Heart right ventricle (tissue), 16 donors: Measurements from ENCODE around the gene ELL. TPM values are rescaled to one million over a fixed set of nuclear protein-coding genes. Genes with fewer than 3 reads are reported as not detected.

Experiments used
- ATAC-seq, 8 donors: fragments of 200-7000 bp; cut with Tn5 transposase; one replicate each; pipeline ENCODE4 v1.9.1; 2020; ENCODE audit warnings: mild to moderate bottlenecking in 8 of 8, moderate library complexity in 8 of 8, moderate number of reproducible peaks in 1 of 8
- DNase-seq, 2 donors: peaks; one replicate each; pipeline ENCODE4 v3.0.0-alpha.2; 2020
- H3K27ac ChIP-seq, 10 donors: fragments of 200-600 bp; sonication (generic) in 2 of 10; one replicate each; pipeline versions ENCODE4 v1.5.0 to v1.8.0; 2020 to 2022; ENCODE audit warnings: mild to moderate bottlenecking in 3 of 10
- H3K27me3 ChIP-seq, 7 donors: fragments of 200-600 bp; one replicate each; pipeline ENCODE4 v1.8.0; 2021 to 2022; ENCODE audit warnings: mild to moderate bottlenecking in 2 of 7
- H3K36me3 ChIP-seq, 9 donors: fragments of 200-600 bp; sonication (generic) in 1 of 9; one replicate each; pipeline versions ENCODE4 v1.5.0 to v1.8.0; 2020 to 2022; ENCODE audit warnings: mild to moderate bottlenecking in 2 of 9
- H3K4me1 ChIP-seq, 9 donors: fragments of 200-600 bp; sonication (generic) in 1 of 9; one replicate each; pipeline versions ENCODE4 v1.5.0 to v1.8.0; 2020 to 2022; ENCODE audit warnings: mild to moderate bottlenecking in 4 of 9
- H3K4me3 ChIP-seq, 10 donors: fragments of 200-600 bp; sonication (generic) in 2 of 10; one replicate each; pipeline versions ENCODE4 v1.5.0 to v1.8.0; 2020 to 2022; ENCODE audit warnings: mild to moderate bottlenecking in 7 of 10, moderate library complexity in 2 of 10
- H3K9me3 ChIP-seq, 11 donors: fragments of 200-600 bp in 10 of 11; sonication (generic) in 2 of 11; one replicate each; pipeline versions ENCODE4 v1.5.0 to v1.8.0; 2013 to 2022; ENCODE audit warnings: mild to moderate bottlenecking in 2 of 11, control low read depth in 1 of 11, moderate library complexity in 1 of 11
- CTCF ChIP-seq, 9 donors: fragments of 200-600 bp; sonication (generic) in 2 of 9; IDR thresholded peaks; one replicate each; pipeline versions ENCODE4 v1.5.0 to v1.8.0; 2021 to 2022; ENCODE audit warnings: antibody characterized with exemption in 9 of 9, mild to moderate bottlenecking in 5 of 9, moderate library complexity in 1 of 9
- WGBS, 2 donors: extraction: QIAGEN DNeasy Blood & Tissue Kit; methylation state at CpG; one replicate each; pipeline ENCODE4 v1.1.7; 2013; ENCODE audit warnings: inconsistent platforms in 1 of 2; 5-methylcytosine and 5-hydroxymethylcytosine counted together
- intact Hi-C, 10 donors: fragments of 100-400 bp; cut with DNase I; formaldehyde crosslinking; loops; one replicate each; pipeline versions ENCODE4 v1.11.1 to v1.14.2; 2022
- polyA plus RNA-seq, 2 donors: library from polyadenylated mRNA; stranded (reverse); fragments of 200-250 nt; gene quantifications; one replicate each; pipeline ENCODE4 v1.2.3, GENCODE V29; 2013
- total RNA-seq, 10 donors: library from RNA; stranded (reverse); fragmentation: NEBNext Ultra II Directional in 3 of 10; extraction: Animal tissue kit (Norgen Biotek cat#: 25700) in 3 of 10; gene quantifications; one replicate each; pipeline versions ENCODE4 v1.2.1 to v1.2.4, GENCODE V29; 2021 to 2023
- donor health status: Arrhythmogenic right ventricular cardiomyopathy.
- donor health status: ischemic (EF 13 %, LVEDD 7.1; RV severe dilation, severe dysfunction).
- donor health status: healthy with polysubstance abuse.
- donor health status: DM: no; HTN: yes; CAD: no.
- donor health status: DM: no; HTN: no; CAD: no.
- donor health status: ischemic (EF 25% LVEDD 6.9; RV normal size, moderate dysfunction).
- donor health status: ischemic (EF 25% LVEDD 5.7; RV mildly dilated, moderate dysfunction).
- donor health status: healthy.
- donor health status: DM: yes; HTN: yes; CAD: no.
- donor health status: Ischemic cardiomyopathy.
- donor health status: ischemic (EF 35%, LVEDD 5.7; RV mildly dilated, moderate dysfunction).
- donor health status: nonischemic (EF 11% LVEDD 7.7; RV severe dilation, severe dysfunction).
- donor health status: DM: yes; HTN: yes; CAD: no.
- donor health status: PGD.
- donor health status: ischemic (EF 29% LVEDD 5.4; RV normal size, mild dysfunction).
- donor health status: nonischemic (EF 23%, LVEDD 6.1; RV moderate dilation, normal function).

ELL gene
- total and polyA plus RNA-seq, 12 donors, result 4.0 to 13.1 (median 6.8) TPM

- H3K36me3 ChIP-seq, result peaks cover 0 to 40% (median 0%) of the 10 kb centered on the region in 9 donors
- intact Hi-C loops, result no loop called here
- no peaks in the 10 kb centered on the region for H3K9me3 ChIP-seq
- H3K27me3 ChIP-seq, result peaks cover 0 to 1% (median 0%) of the 10 kb centered on the region in 7 donors
- TF ChIP-seq CTCF (IDR thresholded peaks at IDR 0.05), result no peak
- no peak for ATAC-seq
- no peak overlapping the region for H3K27ac ChIP-seq
- DNase-seq, result peak in 1 of 2 donors; percentile 17
- H3K4me3 ChIP-seq, result no peak overlapping the region
- H3K4me1 ChIP-seq, result peaks cover 15 to 67% (median 40%) of the 10 kb centered on the region in 9 donors
- WGBS, 2 donors, result 83 to 92% methylated on average over 33 to 34 of the region's 34 CpGs
Measured at GRCh38 chr19:18431351-18432197, 90.3 kb downstream of the ELL start.

GRCh38 chr19:18430417-18431144 is 91.3 kb downstream of the ELL start:
- intact Hi-C loops, result no loop called here
- H3K27me3 ChIP-seq, result no peaks in the 10 kb centered on the region
- peaks cover 24 to 71% (median 49%) of the 10 kb centered on the region in 9 donors for H3K4me1 ChIP-seq
- DNase-seq (peak in 1 of 2 donors; percentile 15), ATAC-seq (no peak)
- H3K4me3 ChIP-seq, result no peak overlapping the region
- TF ChIP-seq CTCF (IDR thresholded peaks at IDR 0.05), result no peak
- WGBS, 2 donors, result 89 to 92% methylated on average over 21 of the region's 21 CpGs
- H3K36me3 ChIP-seq, result peaks cover 0 to 33% (median 0%) of the 10 kb centered on the region in 9 donors
- no peak overlapping the region for H3K27ac ChIP-seq
- no peaks in the 10 kb centered on the region for H3K9me3 ChIP-seq

- no peak for TF ChIP-seq CTCF (IDR thresholded peaks at IDR 0.05)
- Histone ChIP-seq H3K9me3 (no peaks in the 10 kb centered on the region), H3K36me3 (peaks cover 0 to 26% (median 0%) of the 10 kb centered on the region in 9 donors), H3K4me3 (peak overlapping the region in 9 of 10 donors; percentile 34 to 53 (median 48)), H3K27ac (peak overlapping the region in 9 of 10 donors; percentile 13 to 80 (median 71)), H3K4me1 (peaks cover 28 to 78% (median 55%) of the 10 kb centered on the region in 9 donors), H3K27me3 (no peaks in the 10 kb centered on the region)
- peak in 1 of 2 donors; percentile 17 for DNase-seq
- WGBS, 2 donors, result 58 to 64% methylated on average over 13 of the region's 13 CpGs
- intact Hi-C loops, result no loop called here
- no peak for ATAC-seq
Measured at GRCh38 chr19:18429717-18430416, 92.0 kb downstream of the ELL start.
